Measurements from ENCODE around the gene DNAJC15.
"Not testable (repeated sequence)": the region's sequence is repeated elsewhere in the genome, so short reads cannot be mapped to it uniquely, and the experiment has no call there.

DNAJC15 gene

DNA sequence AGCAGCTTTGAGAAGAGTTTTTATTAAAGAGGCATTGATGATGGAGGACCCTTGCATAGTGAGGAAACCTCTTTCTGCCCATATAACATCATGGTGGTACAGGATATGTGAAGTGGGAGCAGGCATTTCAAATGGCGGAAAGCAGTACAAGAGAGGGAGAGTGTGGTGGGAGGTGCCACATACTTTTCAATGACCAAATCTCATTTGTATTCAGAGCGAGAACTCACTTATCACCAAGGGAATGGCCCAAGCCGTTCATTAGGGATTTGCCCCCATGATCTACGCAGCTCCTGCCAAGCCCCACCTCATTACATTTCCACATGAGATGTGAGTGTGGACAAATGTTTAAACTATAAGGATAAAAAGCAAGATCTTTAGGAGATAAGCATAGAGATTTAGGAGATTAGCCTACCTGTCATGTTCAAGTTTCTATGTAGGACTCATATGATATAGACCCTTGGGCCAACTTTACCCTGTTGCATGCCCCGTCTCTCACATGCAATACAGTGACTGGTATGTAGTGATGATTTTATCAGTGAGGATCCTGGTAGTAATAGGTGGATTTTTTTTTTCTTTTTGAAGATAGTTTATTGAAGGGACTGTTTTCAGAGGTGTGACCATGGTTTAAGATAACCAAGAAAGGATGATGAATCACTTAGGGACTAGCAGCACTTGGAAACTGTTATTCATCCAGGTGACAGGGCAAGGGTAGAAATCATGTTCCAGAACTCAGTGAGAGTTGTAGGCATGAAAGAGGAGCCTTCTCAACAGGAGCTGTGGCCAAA is 38.3 kb downstream of the DNAJC15 start:
- TF ChIP-seq YY1 (IDR thresholded peaks at IDR 0.05; ENCODE audit: insufficient read depth, insufficient read length) (no peak), SUZ12 (IDR thresholded peaks at IDR 0.05; ENCODE audit: extremely low read depth, insufficient read depth, insufficient read length) (no peak), ZNF274 (IDR thresholded peaks at IDR 0.05; ENCODE audit: low read depth, low read length) (no peak)
- Histone ChIP-seq H3K9me3 (ENCODE audit: insufficient read depth, low read length) (peaks cover 34% of the 10 kb centered on the region), H3K4me3 (ENCODE audit: insufficient read length, low read depth) (no peak overlapping the region)

DNA sequence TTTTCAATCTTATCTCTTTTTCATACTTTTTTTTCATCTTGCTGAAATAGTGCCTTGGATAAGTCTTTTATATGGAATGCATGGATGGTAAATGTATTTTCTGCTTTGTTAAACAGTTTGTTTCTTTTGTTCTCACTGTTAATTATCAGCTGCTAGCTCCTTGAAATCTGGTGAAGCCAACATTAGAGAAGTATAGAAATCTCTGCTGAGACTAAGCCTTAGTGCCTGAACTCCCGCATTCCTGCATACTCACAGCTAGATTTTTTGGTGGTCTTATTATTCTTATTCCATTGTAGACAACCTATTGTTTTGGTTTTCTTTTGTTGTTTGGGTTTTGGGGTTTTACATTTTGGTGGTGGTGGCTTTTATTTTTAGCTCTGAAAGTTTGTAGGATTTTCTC is 48.4 kb downstream of the DNAJC15 start:
- Histone ChIP-seq H3K4me3 (ENCODE audit: insufficient read length, low read depth) (no peak overlapping the region), H3K4me1 (ENCODE audit: insufficient read depth, insufficient read length) (no peaks in the 10 kb centered on the region), H3K27me3 (ENCODE audit: insufficient read depth, insufficient read length) (no peaks in the 10 kb centered on the region), H3K36me3 (ENCODE audit: insufficient read depth, insufficient read length, low read length) (peaks cover 5% of the 10 kb centered on the region), H3K9me3 (ENCODE audit: insufficient read depth, low read length) (peaks cover 8% of the 10 kb centered on the region; the same call in 1 of the 2 replicates), H3K9ac (ENCODE audit: insufficient read length, low read depth) (no peak overlapping the region)
- DNase-seq (ENCODE audit: low read depth, low spot score): no peak
- no peak for TF ChIP-seq ZNF274 (IDR thresholded peaks at IDR 0.05; ENCODE audit: low read depth, low read length)
- no peak for TF ChIP-seq SUZ12 (IDR thresholded peaks at IDR 0.05; ENCODE audit: extremely low read depth, insufficient read depth, insufficient read length)
- TF ChIP-seq YY1 (IDR thresholded peaks at IDR 0.05; ENCODE audit: insufficient read depth, insufficient read length): no peak

More for the DNA sequence above, 38.3 kb downstream of the DNAJC15 start:
- no peak overlapping the region for H3K9ac ChIP-seq (ENCODE audit: insufficient read length, low read depth)
- H3K36me3 ChIP-seq (ENCODE audit: insufficient read depth, insufficient read length, low read length): no peaks in the 10 kb centered on the region
- H3K27me3 ChIP-seq (ENCODE audit: insufficient read depth, insufficient read length): no peaks in the 10 kb centered on the region
- H3K4me1 ChIP-seq (ENCODE audit: insufficient read depth, insufficient read length): no peaks in the 10 kb centered on the region
- DNase-seq (ENCODE audit: low read depth, low spot score): no peak

DNA sequence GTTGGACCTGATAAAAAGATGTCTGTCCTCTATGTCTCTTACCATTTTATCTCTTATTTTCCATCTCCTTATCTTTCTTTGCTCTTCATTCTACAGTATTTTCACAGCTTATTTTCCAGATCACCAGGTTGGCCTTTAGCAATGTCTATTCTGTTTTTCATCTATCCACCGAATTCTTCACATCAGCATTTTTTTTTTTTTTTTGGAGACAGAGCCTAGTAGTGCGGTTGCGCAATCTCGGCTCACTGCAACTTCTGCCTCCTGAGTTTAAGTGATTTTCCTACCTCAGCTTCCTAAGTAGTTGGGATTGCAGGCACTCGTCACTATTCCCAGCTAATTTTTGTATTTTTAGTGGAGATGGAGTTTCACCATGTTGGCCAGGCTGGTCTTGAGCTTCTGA is 49.0 kb downstream of the DNAJC15 start:
- TF ChIP-seq SUZ12 (IDR thresholded peaks at IDR 0.05; ENCODE audit: extremely low read depth, insufficient read depth, insufficient read length) (no peak), YY1 (IDR thresholded peaks at IDR 0.05; ENCODE audit: insufficient read depth, insufficient read length) (no peak), ZNF274 (IDR thresholded peaks at IDR 0.05; ENCODE audit: low read depth, low read length) (no peak)
- Histone ChIP-seq H3K4me1 (ENCODE audit: insufficient read depth, insufficient read length) (no peaks in the 10 kb centered on the region), H3K27me3 (ENCODE audit: insufficient read depth, insufficient read length) (no peaks in the 10 kb centered on the region)

DNA sequence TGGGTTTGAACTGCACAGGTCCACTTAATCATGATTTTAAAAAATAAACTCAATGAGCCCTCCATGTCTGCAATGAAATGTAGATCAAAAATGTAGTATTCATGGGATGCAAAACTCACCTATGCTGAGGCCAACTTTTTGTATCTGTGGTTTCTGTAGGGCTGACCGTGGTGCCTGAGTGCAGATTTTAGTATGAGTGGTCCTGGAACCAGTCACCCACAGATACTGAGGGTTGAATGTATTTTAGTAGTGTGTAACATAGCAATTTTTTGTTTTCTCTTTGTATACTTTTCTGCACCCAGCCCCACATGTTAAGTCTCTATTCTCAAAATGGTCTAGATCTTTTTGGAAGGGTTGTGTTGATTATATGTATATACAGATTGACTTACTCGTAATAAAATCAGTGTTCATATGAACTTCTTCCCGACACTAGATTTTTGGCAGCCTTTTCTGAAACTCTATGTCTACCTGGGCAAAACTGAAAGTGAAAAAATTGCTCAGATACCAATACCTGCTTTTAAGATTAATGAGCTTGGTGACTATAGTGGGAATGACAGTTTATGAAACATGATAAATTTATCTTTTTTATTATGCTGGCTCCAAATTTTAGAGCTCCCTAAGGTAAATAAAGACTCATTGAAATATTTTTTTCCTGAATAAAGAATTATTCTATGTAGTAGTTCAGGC is 51.6 kb downstream of the DNAJC15 start:
- no peak for DNase-seq (ENCODE audit: low read depth, low spot score)
- H3K4me1 ChIP-seq (ENCODE audit: insufficient read depth, insufficient read length): no peaks in the 10 kb centered on the region
- H3K4me3 ChIP-seq (ENCODE audit: insufficient read length, low read depth): no peak overlapping the region
- H3K36me3 ChIP-seq (ENCODE audit: insufficient read depth, insufficient read length, low read length): no peaks in the 10 kb centered on the region
- TF ChIP-seq SUZ12 (IDR thresholded peaks at IDR 0.05; ENCODE audit: extremely low read depth, insufficient read depth, insufficient read length): no peak
- TF ChIP-seq ZNF274 (IDR thresholded peaks at IDR 0.05; ENCODE audit: low read depth, low read length): no peak
- no peak overlapping the region for H3K9ac ChIP-seq (ENCODE audit: insufficient read length, low read depth)
- H3K27me3 ChIP-seq (ENCODE audit: insufficient read depth, insufficient read length): no peaks in the 10 kb centered on the region
- peaks cover 8% of the 10 kb centered on the region; the same call in 1 of the 2 replicates for H3K9me3 ChIP-seq (ENCODE audit: insufficient read depth, low read length)

More for the DNA sequence above, 49.0 kb downstream of the DNAJC15 start:
- Histone ChIP-seq H3K9me3 (ENCODE audit: insufficient read depth, low read length) (peaks cover 8% of the 10 kb centered on the region; the same call in 1 of the 2 replicates), H3K9ac (ENCODE audit: insufficient read length, low read depth) (no peak overlapping the region), H3K4me3 (ENCODE audit: insufficient read length, low read depth) (no peak overlapping the region), H3K36me3 (ENCODE audit: insufficient read depth, insufficient read length, low read length) (peaks cover 5% of the 10 kb centered on the region)
- DNase-seq (ENCODE audit: low read depth, low spot score): no peak

DNA sequence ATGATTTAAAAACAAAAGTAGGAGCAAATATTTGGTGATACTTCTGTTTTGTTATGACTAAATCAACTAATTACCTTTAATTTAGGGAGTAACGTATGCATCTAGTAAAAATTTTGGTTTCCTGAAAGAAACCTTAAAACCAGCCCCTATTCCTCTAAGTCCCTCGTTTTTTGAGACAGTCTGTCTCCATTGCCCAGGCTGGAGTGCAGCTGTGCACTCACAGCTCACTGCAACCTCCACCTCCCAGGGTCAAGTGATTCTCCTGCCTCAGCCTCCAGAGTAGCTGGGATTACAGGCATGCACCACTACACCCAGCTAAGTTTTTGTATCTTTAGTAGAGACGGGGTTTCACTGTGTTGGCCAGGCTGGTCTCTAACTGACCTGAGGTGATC is 52.1 kb downstream of the DNAJC15 start:
- H3K9me3 ChIP-seq (ENCODE audit: insufficient read depth, low read length); DNase-seq (ENCODE audit: low read depth, low spot score); H3K36me3 ChIP-seq (ENCODE audit: insufficient read depth, insufficient read length, low read length); H3K9ac ChIP-seq (ENCODE audit: insufficient read length, low read depth); H3K4me1 ChIP-seq (ENCODE audit: insufficient read depth, insufficient read length); H3K27me3 ChIP-seq (ENCODE audit: insufficient read depth, insufficient read length); H3K4me3 ChIP-seq (ENCODE audit: insufficient read length, low read depth): not testable (repeated sequence)

DNA sequence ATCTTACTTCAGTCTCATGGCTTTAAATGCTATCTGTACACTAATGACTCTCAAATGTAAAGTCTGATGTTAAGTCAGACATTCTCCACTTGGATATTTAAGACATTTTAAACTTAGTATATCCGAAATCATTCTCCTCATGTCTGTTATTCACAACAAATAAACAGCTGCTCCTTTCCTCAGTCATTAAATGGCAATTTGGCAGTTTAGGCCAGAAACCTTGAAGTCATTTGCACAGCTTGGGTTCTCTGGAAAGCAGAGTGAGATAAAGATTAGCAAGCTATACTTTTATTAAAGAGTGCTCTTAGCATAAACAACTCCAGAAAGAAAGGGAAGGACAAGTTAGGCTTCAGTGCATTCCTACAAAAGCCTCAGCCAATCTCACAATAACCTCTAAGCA is 53.7 kb downstream of the DNAJC15 start:
- H3K27me3 ChIP-seq (ENCODE audit: insufficient read depth, insufficient read length): no peaks in the 10 kb centered on the region
- H3K9ac ChIP-seq (ENCODE audit: insufficient read length, low read depth): no peak overlapping the region
- H3K4me1 ChIP-seq (ENCODE audit: insufficient read depth, insufficient read length): no peaks in the 10 kb centered on the region
- no peaks in the 10 kb centered on the region for H3K36me3 ChIP-seq (ENCODE audit: insufficient read depth, insufficient read length, low read length)
- no peak for TF ChIP-seq ZNF274 (IDR thresholded peaks at IDR 0.05; ENCODE audit: low read depth, low read length)
- no peak for TF ChIP-seq YY1 (IDR thresholded peaks at IDR 0.05; ENCODE audit: insufficient read depth, insufficient read length)
- DNase-seq (ENCODE audit: low read depth, low spot score): no peak
- H3K4me3 ChIP-seq (ENCODE audit: insufficient read length, low read depth): no peak overlapping the region
- H3K9me3 ChIP-seq (ENCODE audit: insufficient read depth, low read length): peaks cover 8% of the 10 kb centered on the region; the same call in 1 of the 2 replicates

DNA sequence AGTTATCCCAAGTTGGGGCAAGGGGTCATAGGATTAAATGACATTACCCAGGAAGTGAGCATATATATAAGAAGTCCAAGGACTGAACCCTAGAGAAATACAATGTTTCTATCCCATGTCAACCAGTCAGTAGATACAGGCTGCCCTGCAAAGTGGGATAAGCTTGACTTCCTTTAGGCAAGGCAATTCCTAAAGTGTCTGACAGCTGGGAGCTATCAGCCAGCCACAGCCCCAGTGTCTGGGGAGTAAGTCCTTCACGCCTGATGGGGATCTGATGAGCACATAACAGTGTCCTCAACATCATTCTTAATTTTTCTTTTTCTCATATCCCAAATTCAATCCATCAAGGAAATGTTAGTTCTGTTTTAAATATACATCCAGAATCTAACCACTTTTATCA is 54.1 kb downstream of the DNAJC15 start:
- Histone ChIP-seq H3K27me3 (ENCODE audit: insufficient read depth, insufficient read length) (no peaks in the 10 kb centered on the region), H3K4me3 (ENCODE audit: insufficient read length, low read depth) (no peak overlapping the region), H3K9me3 (ENCODE audit: insufficient read depth, low read length) (peaks cover 8% of the 10 kb centered on the region; the same call in 1 of the 2 replicates), H3K9ac (ENCODE audit: insufficient read length, low read depth) (no peak overlapping the region), H3K4me1 (ENCODE audit: insufficient read depth, insufficient read length) (no peaks in the 10 kb centered on the region), H3K36me3 (ENCODE audit: insufficient read depth, insufficient read length, low read length) (no peaks in the 10 kb centered on the region)
- TF ChIP-seq SUZ12 (IDR thresholded peaks at IDR 0.05; ENCODE audit: extremely low read depth, insufficient read depth, insufficient read length) (no peak), YY1 (IDR thresholded peaks at IDR 0.05; ENCODE audit: insufficient read depth, insufficient read length) (no peak), ZNF274 (IDR thresholded peaks at IDR 0.05; ENCODE audit: low read depth, low read length) (no peak)
- DNase-seq (ENCODE audit: low read depth, low spot score): no peak
